Esophagus squamous epithelium (tissue), 4 donors: Measurements from ENCODE around the gene NIT2.

Experiments used
- CTCF ChIP-seq, 6 experiments: fragments of 450-650 bp in 4 of 6; fragments of 200-600 bp in 2 of 6; sonication (generic) in 2 of 6; IDR thresholded peaks; one replicate each; pipeline ENCODE4 v1.5.1; 2016 to 2019; ENCODE audit warnings: antibody characterized with exemption in 6 of 6, mild to moderate bottlenecking in 4 of 6, moderate library complexity in 4 of 6
- POLR2A ChIP-seq, 4 donors: fragments of 450-650 bp; IDR thresholded peaks; one replicate each; pipeline ENCODE4 v1.6.1; 2017; ENCODE audit warnings: antibody characterized with exemption in 4 of 4, mild to moderate bottlenecking in 4 of 4, moderate library complexity in 3 of 4

- TF ChIP-seq CTCF (IDR thresholded peaks at IDR 0.05) (no peak), POLR2A (IDR thresholded peaks at IDR 0.05) (no peak)
Measured at GRCh38 chr3:100317912-100318311, 16.6 kb upstream of the NIT2 start.
